PC-3 (cell line): ENCODE measurements around the gene LRRC61. TPM values are rescaled to one million over a fixed set of nuclear protein-coding genes. Genes with fewer than 3 reads are reported as not detected.

Experiments used
- ATAC-seq: fragments of 200-7000 bp; cut with Tn5 transposase; 2 replicates; pipeline ENCODE4 v1.9.1; 2020; ENCODE audit warnings: mild to moderate bottlenecking, moderate library complexity
- BruUV-seq: library from RNA; stranded (reverse); fragments of 400-500 nt; replicated peaks from 2 replicates; lab custom pipeline; 2021; lab: Mats Ljungman, UMichigan
- CTCF ChIA-PET: fragments of 300-600 bp; sonication (Branson Sonifier 250); formaldehyde crosslinking; loops from one replicate; lab custom pipeline; 2022; ENCODE audit warnings: antibody characterized with exemption; lab: Charles Lee
- POLR2A ChIA-PET: fragments of 300-600 bp; sonication (Branson Sonifier 250); formaldehyde crosslinking; loops from one replicate; lab custom pipeline; 2022; ENCODE audit warnings: antibody characterized with exemption; ENCODE audit not compliant: unreplicated experiment; lab: Charles Lee
- DNase-seq: peaks from one replicate; pipeline ENCODE4 v3.0.0-alpha.2; 2015
- H2AFZ ChIP-seq: fragments of 300-600 bp; sonication (generic); 2 replicates; pipeline ENCODE4 v1.6.0; 2016; ENCODE audit warnings: antibody characterized with exemption, low read length
- H3F3A ChIP-seq: fragments of 300-600 bp; sonication (generic); one replicate; pipeline ENCODE4 v1.6.0; 2017; ENCODE audit warnings: antibody characterized with exemption, low read length, control low read depth, mild to moderate bottlenecking; ENCODE audit not compliant: unreplicated experiment
- H3K27ac ChIP-seq: fragments of 300-600 bp; sonication (generic); 2 replicates; pipeline ENCODE4 v1.5.1; 2016; ENCODE audit warnings: mild to moderate bottlenecking, low read length
- H3K27me3 ChIP-seq: fragments of 300-600 bp; sonication (generic); 2 replicates; pipeline ENCODE4 v1.6.1; 2016; ENCODE audit warnings: low read length, mixed read lengths
- H3K36me3 ChIP-seq: fragments of 300-600 bp; sonication (generic); 2 replicates; pipeline ENCODE4 v1.6.1; 2016; ENCODE audit warnings: low read depth, mixed run types, low read length, mixed read lengths
- H3K4me1 ChIP-seq: fragments of 300-600 bp; sonication (generic); 2 replicates; pipeline ENCODE4 v1.5.1; 2016; ENCODE audit warnings: low read length; ENCODE audit not compliant: insufficient read depth
- H3K4me2 ChIP-seq: fragments of 300-600 bp; sonication (generic); 2 replicates; pipeline ENCODE4 v1.6.0; 2016; ENCODE audit warnings: low read length
- H3K4me3 ChIP-seq: fragments of 300-600 bp; sonication (generic); 2 replicates; pipeline ENCODE4 v1.5.1; 2016; ENCODE audit warnings: mild to moderate bottlenecking, low read length, mixed read lengths
- H3K79me2 ChIP-seq: fragments of 300-600 bp; sonication (generic); 2 replicates; pipeline ENCODE4 v1.6.1; 2017; ENCODE audit warnings: low read length, mixed read lengths
- H3K9ac ChIP-seq: fragments of 300-600 bp; sonication (generic); 2 replicates; pipeline ENCODE4 v1.6.0; 2016; ENCODE audit warnings: mild to moderate bottlenecking, low read length
- H3K9me2 ChIP-seq: fragments of 300-600 bp; sonication (generic); replicated peaks from 2 replicates; pipeline ENCODE4 v1.6.1; 2016; ENCODE audit warnings: mixed run types, low read length, mixed read lengths
- H3K9me3 ChIP-seq: fragments of 300-600 bp; sonication (generic); 2 replicates; pipeline ENCODE4 v1.6.1; 2016; ENCODE audit warnings: low read length, mixed read lengths
- H4K20me1 ChIP-seq: fragments of 300-600 bp; sonication (generic); 2 replicates; pipeline ENCODE4 v1.6.1; 2016; ENCODE audit warnings: low read length, mixed read lengths
- EZH2 ChIP-seq: fragments of 300-600 bp; sonication (generic); IDR thresholded peaks from one replicate; pipeline ENCODE4 v1.6.1; 2017; ENCODE audit warnings: antibody characterized with exemption, mild to moderate bottlenecking, low read length; ENCODE audit not compliant: unreplicated experiment
- EZH2phosphoT487 ChIP-seq: fragments of 300-600 bp; sonication (generic); IDR thresholded peaks from 2 replicates; pipeline ENCODE4 v1.6.1; 2018; ENCODE audit warnings: mild to moderate bottlenecking, antibody characterized with exemption, low read length, borderline replicate concordance
- intact Hi-C: fragments of 100-400 bp; cut with micrococcal nuclease; formaldehyde crosslinking; loops from 2 replicates; pipeline ENCODE4 v1.9.0; 2023
- total RNA-seq: library from RNA; depleted of rRNA; stranded (reverse); fragments of >200 nt; gene quantifications from 2 replicates; pipeline ENCODE4 v1.2.3, GENCODE V29; 2014
- TF ChIP-seq, protein P1 (sequence below): fragments of 300-600 bp; sonication (generic); conservative IDR thresholded peaks from 2 replicates; pipeline ENCODE4 v1.5.1; 2017; ENCODE audit warnings: antibody characterized with exemption, low read depth, mild to moderate bottlenecking, low read length

Gene LRRC61
- total RNA-seq, 1 experiment from 2014 or later = 15.1 TPM

DNA sequence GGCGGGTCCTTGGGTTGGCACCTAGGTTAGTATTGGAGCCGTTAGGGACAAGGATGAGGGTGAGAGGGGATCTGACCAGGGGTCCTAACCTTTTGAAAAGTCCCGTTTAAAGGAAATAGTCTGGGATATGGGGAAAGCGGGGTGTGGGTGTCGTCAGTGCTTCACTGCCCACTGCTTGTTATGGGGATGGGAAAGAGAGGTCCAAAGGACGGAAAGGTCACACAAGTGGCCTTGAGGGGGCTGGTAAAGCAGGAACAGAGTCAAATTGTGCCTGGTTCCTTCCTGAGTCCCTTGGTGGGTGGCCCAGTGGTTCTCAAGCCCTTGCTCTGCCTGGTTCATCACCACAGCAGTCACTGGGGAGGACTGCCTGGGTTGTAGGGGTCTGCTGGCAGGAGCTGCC, 53.4 kb downstream of the LRRC61 start:
- Histone ChIP-seq H4K20me1 (no peaks in the 10 kb centered on the region), H3K9ac (no peak overlapping the region), H3K9me2 (no peaks in the 10 kb centered on the region), H3K4me2 (no peak overlapping the region), H3F3A (peaks cover 5% of the 10 kb centered on the region), H3K4me1 (peaks cover 14% of the 10 kb centered on the region), H3K27me3 (no peaks in the 10 kb centered on the region), H2AFZ (no peak overlapping the region), H3K4me3 (no peak overlapping the region), H3K36me3 (no peaks in the 10 kb centered on the region), H3K79me2 (peaks cover 23% of the 10 kb centered on the region), H3K9me3 (no peaks in the 10 kb centered on the region), H3K27ac (no peak overlapping the region)
- POLR2A ChIA-PET = no interaction called here
- TF ChIP-seq EZH2 = no peak
- intact Hi-C loops = loop anchor here (5.0 kb wide), 1 partner anchor 54 kb away; the partner anchor contains the start of genes ACTR3C and LRRC61
- CTCF ChIA-PET = no interaction called here
- ATAC-seq (no peak), DNase-seq (no peak)
- BruUV-seq = no TSS peak

DNA sequence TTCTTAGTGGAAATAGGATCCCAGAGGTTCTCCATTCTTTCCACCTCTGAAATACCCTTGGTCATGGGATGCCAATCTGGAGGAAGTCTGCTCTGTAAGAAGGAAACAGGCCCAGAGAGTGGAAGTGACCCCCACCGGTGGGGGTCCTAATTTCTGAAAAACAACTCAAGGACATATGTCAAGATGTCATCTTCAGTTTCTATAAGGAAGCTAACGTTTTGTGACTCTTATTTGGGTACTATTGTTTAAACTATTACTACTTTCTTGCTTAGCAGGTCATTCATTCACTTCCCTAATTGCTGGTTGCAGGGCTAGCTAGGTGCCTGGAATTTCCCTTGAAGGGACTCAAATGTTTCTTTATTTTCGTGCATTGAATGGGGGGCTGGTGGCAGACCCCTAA, 54.0 kb downstream of the LRRC61 start:
- H3K4me3 ChIP-seq = no peak overlapping the region
- CTCF ChIA-PET = interaction anchor here (0.6 kb wide), 1 partner anchor 21 kb away, joined by 3 read pairs; no protein-coding TSS in a partner anchor

DNA sequence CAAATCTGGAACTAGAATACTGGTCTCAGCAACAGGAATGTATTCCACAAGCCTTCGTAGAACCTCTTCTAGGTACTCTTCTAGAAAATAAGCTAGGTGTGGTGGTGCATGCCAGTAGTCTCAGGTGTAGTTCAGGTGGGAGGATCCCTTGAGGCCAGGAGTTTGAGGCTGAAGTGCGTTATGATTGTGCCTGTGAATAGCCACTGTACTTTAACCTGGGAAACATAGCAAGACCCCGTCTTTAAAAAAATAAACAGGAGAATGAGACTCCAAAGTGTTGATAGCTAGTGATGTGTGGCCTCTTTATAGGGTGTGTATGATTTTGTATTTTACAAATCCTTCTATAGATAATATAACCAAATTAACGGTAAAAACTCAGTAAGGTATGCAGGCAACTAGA, 54.5 kb downstream of the LRRC61 start:
- no peak for TF ChIP-seq EZH2
- TF ChIP-seq, protein P1, sequence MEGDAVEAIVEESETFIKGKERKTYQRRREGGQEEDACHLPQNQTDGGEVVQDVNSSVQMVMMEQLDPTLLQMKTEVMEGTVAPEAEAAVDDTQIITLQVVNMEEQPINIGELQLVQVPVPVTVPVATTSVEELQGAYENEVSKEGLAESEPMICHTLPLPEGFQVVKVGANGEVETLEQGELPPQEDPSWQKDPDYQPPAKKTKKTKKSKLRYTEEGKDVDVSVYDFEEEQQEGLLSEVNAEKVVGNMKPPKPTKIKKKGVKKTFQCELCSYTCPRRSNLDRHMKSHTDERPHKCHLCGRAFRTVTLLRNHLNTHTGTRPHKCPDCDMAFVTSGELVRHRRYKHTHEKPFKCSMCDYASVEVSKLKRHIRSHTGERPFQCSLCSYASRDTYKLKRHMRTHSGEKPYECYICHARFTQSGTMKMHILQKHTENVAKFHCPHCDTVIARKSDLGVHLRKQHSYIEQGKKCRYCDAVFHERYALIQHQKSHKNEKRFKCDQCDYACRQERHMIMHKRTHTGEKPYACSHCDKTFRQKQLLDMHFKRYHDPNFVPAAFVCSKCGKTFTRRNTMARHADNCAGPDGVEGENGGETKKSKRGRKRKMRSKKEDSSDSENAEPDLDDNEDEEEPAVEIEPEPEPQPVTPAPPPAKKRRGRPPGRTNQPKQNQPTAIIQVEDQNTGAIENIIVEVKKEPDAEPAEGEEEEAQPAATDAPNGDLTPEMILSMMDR = no peak
- no peak for TF ChIP-seq EZH2phosphoT487
- H3K36me3 ChIP-seq = no peaks in the 10 kb centered on the region
- no peaks in the 10 kb centered on the region for H3K27me3 ChIP-seq
- no peaks in the 10 kb centered on the region for H3K9me2 ChIP-seq
- H2AFZ ChIP-seq = no peak overlapping the region
- H3K4me3 ChIP-seq = no peak overlapping the region
- peaks cover 5% of the 10 kb centered on the region for H3F3A ChIP-seq
- no TSS peak for BruUV-seq
- no peaks in the 10 kb centered on the region for H4K20me1 ChIP-seq
- H3K79me2 ChIP-seq = peaks cover 12% of the 10 kb centered on the region; the same call in 1 of the 2 replicates
- ChIA-PET CTCF (interaction anchor here (0.6 kb wide), 1 partner anchor 21 kb away, joined by 3 read pairs; no protein-coding TSS in a partner anchor), POLR2A (no interaction called here)
- DNase-seq (no peak), ATAC-seq (no peak)
- no peak overlapping the region for H3K4me2 ChIP-seq
- H3K9me3 ChIP-seq = no peaks in the 10 kb centered on the region
- intact Hi-C loops = loop anchor here (1.0 to 5.0 kb wide), 3 partner anchors 8 to 55 kb away; partner anchors contain the start of genes ACTR3C and LRRC61
- H3K4me1 ChIP-seq = peaks cover 16% of the 10 kb centered on the region
- no peak overlapping the region for H3K9ac ChIP-seq
- no peak overlapping the region for H3K27ac ChIP-seq

More for the DNA sequence above, 54.0 kb downstream of the LRRC61 start:
- peaks cover 16% of the 10 kb centered on the region; the same call in 1 of the 2 replicates for H3K79me2 ChIP-seq
- ATAC-seq = no peak
- no peak for TF ChIP-seq EZH2phosphoT487
- no peak for TF ChIP-seq EZH2
- TF ChIP-seq, protein P1 = no peak
- H3K9ac ChIP-seq = no peak overlapping the region
- H3K4me1 ChIP-seq = peaks cover 14% of the 10 kb centered on the region
- H3K9me3 ChIP-seq = no peaks in the 10 kb centered on the region
- no peaks in the 10 kb centered on the region for H3K36me3 ChIP-seq
- no peaks in the 10 kb centered on the region for H4K20me1 ChIP-seq
- H3K4me2 ChIP-seq = no peak overlapping the region
- intact Hi-C loops = loop anchor here (5.0 kb wide), 1 partner anchor 55 kb away; the partner anchor contains the start of genes ACTR3C and LRRC61
- H3K9me2 ChIP-seq = no peaks in the 10 kb centered on the region
- POLR2A ChIA-PET = no interaction called here
- no peaks in the 10 kb centered on the region for H3K27me3 ChIP-seq
- peaks cover 5% of the 10 kb centered on the region for H3F3A ChIP-seq
- DNase-seq = no peak
- no peak overlapping the region for H3K27ac ChIP-seq
- BruUV-seq = no TSS peak
- H2AFZ ChIP-seq = no peak overlapping the region
